AG04450 (cell line): ENCODE results near the gene CSF3R. TPM values are rescaled to one million over a fixed set of nuclear protein-coding genes. Genes with fewer than 3 reads are reported as not detected.
"Not testable (repeated sequence)": the region's sequence is repeated elsewhere in the genome, so short reads cannot be mapped to it uniquely, and the experiment has no call there.

Experiments
- CTCF ChIA-PET: fragments of 300-600, 350-600 bp; formaldehyde crosslinking; extraction: SDS; loops from one replicate; lab custom pipeline; 2022; ENCODE audit warnings: antibody characterized with exemption, inconsistent platforms; lab: Charles Lee
- POLR2A ChIA-PET: fragments of 350-600 bp; formaldehyde crosslinking; extraction: SDS; loops from one replicate; lab custom pipeline; 2021; ENCODE audit warnings: antibody characterized with exemption, inconsistent platforms; lab: Yijun Ruan, JAX
- DNase-seq: peaks from one replicate; pipeline ENCODE4 v3.0.0-alpha.2; 2011; ENCODE audit warnings: low read depth, low spot score
- H3K27ac ChIP-seq: one replicate; pipeline ENCODE4 v1.5.1; 2012; ENCODE audit warnings: low read depth, low read length, control low read depth
- H3K27me3 ChIP-seq: one replicate; pipeline ENCODE4 v1.6.0; 2012; ENCODE audit warnings: low read length; ENCODE audit not compliant: control insufficient read depth, insufficient read depth
- H3K4me3 ChIP-seq: 2 replicates; pipeline ENCODE4 v1.5.1; 2011; ENCODE audit warnings: mild to moderate bottlenecking, low read depth, low read length, control low read depth
- H3K9me3 ChIP-seq: 2 replicates; pipeline ENCODE4 v1.5.1; 2012; ENCODE audit warnings: low read length; ENCODE audit not compliant: control insufficient read depth, insufficient read depth
- polyA plus RNA-seq: library from polyadenylated mRNA; depleted of rRNA; stranded (reverse); fragments of >200 nt; gene quantifications from 2 replicates; pipeline ENCODE4 v1.2.3, GENCODE V29; 2011
- TF ChIP-seq, protein P1 (sequence below): IDR thresholded peaks from 2 replicates; pipeline ENCODE4 v1.5.1; 2011; ENCODE audit warnings: low read depth, low read length, control low read depth, inconsistent platforms

CSF3R gene
- polyA plus RNA-seq, 1 experiment = not detected

- CTCF ChIA-PET = no interaction called here
- Histone ChIP-seq H3K4me3 (no peak overlapping the region), H3K27me3 (peaks cover 42% of the 10 kb centered on the region), H3K27ac (no peak overlapping the region), H3K9me3 (no peaks in the 10 kb centered on the region)
- TF ChIP-seq, protein P1, sequence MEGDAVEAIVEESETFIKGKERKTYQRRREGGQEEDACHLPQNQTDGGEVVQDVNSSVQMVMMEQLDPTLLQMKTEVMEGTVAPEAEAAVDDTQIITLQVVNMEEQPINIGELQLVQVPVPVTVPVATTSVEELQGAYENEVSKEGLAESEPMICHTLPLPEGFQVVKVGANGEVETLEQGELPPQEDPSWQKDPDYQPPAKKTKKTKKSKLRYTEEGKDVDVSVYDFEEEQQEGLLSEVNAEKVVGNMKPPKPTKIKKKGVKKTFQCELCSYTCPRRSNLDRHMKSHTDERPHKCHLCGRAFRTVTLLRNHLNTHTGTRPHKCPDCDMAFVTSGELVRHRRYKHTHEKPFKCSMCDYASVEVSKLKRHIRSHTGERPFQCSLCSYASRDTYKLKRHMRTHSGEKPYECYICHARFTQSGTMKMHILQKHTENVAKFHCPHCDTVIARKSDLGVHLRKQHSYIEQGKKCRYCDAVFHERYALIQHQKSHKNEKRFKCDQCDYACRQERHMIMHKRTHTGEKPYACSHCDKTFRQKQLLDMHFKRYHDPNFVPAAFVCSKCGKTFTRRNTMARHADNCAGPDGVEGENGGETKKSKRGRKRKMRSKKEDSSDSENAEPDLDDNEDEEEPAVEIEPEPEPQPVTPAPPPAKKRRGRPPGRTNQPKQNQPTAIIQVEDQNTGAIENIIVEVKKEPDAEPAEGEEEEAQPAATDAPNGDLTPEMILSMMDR = no peak
- DNase-seq = no peak
- POLR2A ChIA-PET = no interaction called here
These were observed 666 bp downstream of the CSF3R start for GRCh38 chr1:36481771-36482723.

DNA sequence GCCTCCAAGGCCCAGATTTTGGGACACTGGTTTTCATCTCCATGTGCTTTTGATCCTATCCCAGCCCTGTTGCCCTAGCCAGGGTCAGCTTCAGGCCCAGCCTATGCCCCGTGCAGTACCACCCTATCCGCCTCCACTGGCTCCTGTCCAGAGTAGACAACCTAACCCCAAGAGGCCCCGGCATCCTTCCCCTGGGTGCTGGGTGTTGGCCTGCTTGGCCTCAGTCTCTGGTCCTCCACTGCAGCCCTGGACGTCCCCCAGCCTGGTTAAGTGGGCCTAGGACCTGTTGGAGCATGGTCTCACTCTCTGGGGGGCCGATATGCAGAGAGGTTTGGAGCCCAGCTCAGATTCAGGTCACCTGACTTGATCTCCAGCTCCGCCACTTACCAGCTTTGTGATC lies 1.6 kb downstream of the CSF3R start:
- Histone ChIP-seq H3K9me3 (no peaks in the 10 kb centered on the region), H3K27me3 (peaks cover 42% of the 10 kb centered on the region), H3K4me3 (no peak overlapping the region), H3K27ac (no peak overlapping the region)
- TF ChIP-seq, protein P1 = no peak
- DNase-seq = no peak
- POLR2A ChIA-PET = no interaction called here
- CTCF ChIA-PET = no interaction called here

DNA sequence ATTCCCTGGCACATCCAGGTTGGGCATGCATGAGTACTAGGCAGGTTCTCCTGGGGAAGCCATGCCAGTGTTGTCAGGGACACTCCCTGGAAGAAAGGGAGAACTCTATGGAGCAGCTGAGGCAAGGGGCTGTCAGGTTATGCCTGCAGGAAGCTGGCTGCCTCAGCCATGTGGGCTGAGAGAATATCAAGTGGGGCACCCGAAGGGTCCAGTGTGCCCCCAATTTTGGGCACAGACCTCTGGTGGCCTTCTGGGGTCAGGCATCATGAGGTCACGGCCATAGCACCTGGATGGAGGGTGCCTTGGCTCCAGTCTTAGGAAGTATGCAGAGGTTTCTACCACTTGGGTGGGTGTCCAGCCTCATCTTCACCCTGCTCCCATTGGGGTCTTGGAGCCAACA lies 2.6 kb downstream of the CSF3R start:
- TF ChIP-seq, protein P1 = no peak
- no peak overlapping the region for H3K4me3 ChIP-seq
- DNase-seq = no peak
- ChIA-PET CTCF (no interaction called here), POLR2A (no interaction called here)
- H3K9me3 ChIP-seq = no peaks in the 10 kb centered on the region
- no peak overlapping the region for H3K27ac ChIP-seq
- H3K27me3 ChIP-seq = peaks cover 39% of the 10 kb centered on the region

GRCh38 chr1:36479505-36480051 lies 3.1 kb downstream of the CSF3R start:
- no peak overlapping the region for H3K27ac ChIP-seq
- ChIA-PET POLR2A (no interaction called here), CTCF (no interaction called here)
- TF ChIP-seq, protein P1 = no peak
- no peaks in the 10 kb centered on the region for H3K9me3 ChIP-seq
- peaks cover 39% of the 10 kb centered on the region for H3K27me3 ChIP-seq
- DNase-seq = no peak
- no peak overlapping the region for H3K4me3 ChIP-seq

DNA sequence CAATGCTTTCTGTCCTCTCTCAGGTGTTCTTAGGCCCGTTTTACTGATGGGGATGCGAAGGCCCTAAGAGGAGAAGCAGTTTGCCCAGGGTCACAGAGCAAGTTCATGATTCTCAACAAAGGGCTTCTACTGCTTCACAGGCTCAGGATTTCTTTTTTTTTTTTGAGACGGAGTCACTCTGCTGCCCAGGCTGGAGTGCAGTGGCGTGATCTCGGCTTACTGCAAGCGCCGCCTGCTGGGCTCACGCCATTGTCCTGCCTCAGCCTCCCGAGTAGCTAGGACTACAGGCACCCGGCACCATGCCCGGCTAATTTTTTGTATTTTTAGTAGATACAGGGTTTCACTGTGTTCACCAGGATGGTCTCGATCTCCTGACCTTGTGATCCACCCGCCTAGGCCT lies 5.1 kb downstream of the CSF3R start:
- DNase-seq, H3K4me3 ChIP-seq, H3K27ac ChIP-seq, POLR2A ChIA-PET, H3K9me3 ChIP-seq, CTCF ChIA-PET: not testable (repeated sequence)
- H3K27me3 ChIP-seq = peaks cover 30% of the 10 kb centered on the region
